HepG2 (cell line): ENCODE data around the gene TKFC. TPM values are rescaled to one million over a fixed set of nuclear protein-coding genes. Genes with fewer than 3 reads are reported as not detected.

ENCODE experiments used
- ATF5 ChIP-seq: sonication (generic); formaldehyde crosslinking; IDR thresholded peaks from 2 replicates; pipeline ENCODE4 v1.4.0; 2020; ENCODE audit warnings: mild to moderate bottlenecking, low read depth, missing genetic modification reagents
- BATF2 ChIP-seq: sonication (generic); formaldehyde crosslinking; IDR thresholded peaks from 2 replicates; pipeline ENCODE4 v1.8.0; 2022; ENCODE audit warnings: mild to moderate bottlenecking, missing genetic modification reagents, moderate library complexity
- HOXA3 ChIP-seq: sonication (generic); formaldehyde crosslinking; IDR thresholded peaks from 2 replicates; pipeline ENCODE4 v1.5.0; 2020; ENCODE audit warnings: missing genetic modification reagents
- MXD4 ChIP-seq: IDR thresholded peaks from 2 replicates; pipeline ENCODE4 v1.6.1; 2016; ENCODE audit warnings: mild to moderate bottlenecking, missing biosample characterization, missing genetic modification reagents
- NR2F2 ChIP-seq: IDR thresholded peaks from 2 replicates; pipeline ENCODE4 v1.6.1; 2012; ENCODE audit warnings: low read depth, inconsistent platforms, borderline replicate concordance
- POLR2AphosphoS5 ChIP-seq: IDR thresholded peaks from 2 replicates; pipeline ENCODE4 v1.6.1; 2012; ENCODE audit warnings: low read depth, low read length
- SIX4 ChIP-seq: sonication (generic); formaldehyde crosslinking; IDR thresholded peaks from 2 replicates; pipeline ENCODE4 v1.4.0; 2020; ENCODE audit warnings: missing genetic modification reagents
- THAP9 ChIP-seq: sonication (generic); formaldehyde crosslinking; IDR thresholded peaks from 2 replicates; pipeline ENCODE4; 2020; ENCODE audit warnings: missing genetic modification reagents, mild to moderate bottlenecking, borderline replicate concordance
- ZBTB2 ChIP-seq: sonication (generic); formaldehyde crosslinking; IDR thresholded peaks from 2 replicates; pipeline ENCODE4 v1.8.0; 2022; ENCODE audit warnings: low read depth, missing genetic modification reagents
- ZBTB7B ChIP-seq: sonication (generic); formaldehyde crosslinking; IDR thresholded peaks from 2 replicates; pipeline ENCODE4 v1.4.0; 2020; ENCODE audit warnings: missing genetic modification reagents
- ZFAT ChIP-seq: sonication (generic); formaldehyde crosslinking; conservative IDR thresholded peaks from 2 replicates; pipeline ENCODE4 v1.8.1; 2023; ENCODE audit warnings: missing genetic modification reagents, inconsistent platforms
- ZGPAT ChIP-seq: IDR thresholded peaks from 2 replicates; pipeline ENCODE4 v1.6.1; 2016; ENCODE audit warnings: mild to moderate bottlenecking
- ZNF276 ChIP-seq: sonication (generic); formaldehyde crosslinking; IDR thresholded peaks from 2 replicates; pipeline ENCODE4 v1.4.0; 2020; ENCODE audit warnings: mild to moderate bottlenecking, low read depth, missing genetic modification reagents
- ZNF296 ChIP-seq: sonication (generic); formaldehyde crosslinking; conservative IDR thresholded peaks from 2 replicates; pipeline ENCODE4 v1.5.0; 2020; ENCODE audit warnings: mild to moderate bottlenecking, missing genetic modification reagents
- ZNF556 ChIP-seq: sonication (generic); formaldehyde crosslinking; IDR thresholded peaks from 2 replicates; pipeline ENCODE4 v1.4.0; 2020; ENCODE audit warnings: mild to moderate bottlenecking, missing genetic modification reagents, borderline replicate concordance
- ZNF652 ChIP-seq: IDR thresholded peaks from 2 replicates; pipeline ENCODE4 v1.6.1; 2016; ENCODE audit warnings: low read depth, borderline replicate concordance
- ZNF772 ChIP-seq: sonication (generic); formaldehyde crosslinking; IDR thresholded peaks from 2 replicates; pipeline ENCODE4 v1.5.0; 2020; ENCODE audit warnings: mild to moderate bottlenecking, missing genetic modification reagents
- ZNF790 ChIP-seq: sonication (generic); formaldehyde crosslinking; IDR thresholded peaks from 2 replicates; pipeline ENCODE4 v1.8.0; 2022; ENCODE audit warnings: missing genetic modification reagents, mild to moderate bottlenecking, borderline replicate concordance
- ZNF816 ChIP-seq: sonication (generic); formaldehyde crosslinking; IDR thresholded peaks from 2 replicates; pipeline ENCODE4 v1.8.0; 2022; ENCODE audit warnings: missing genetic modification reagents, mild to moderate bottlenecking, borderline replicate concordance
- polyA plus RNA-seq, 8 experiments: library from polyadenylated mRNA; depleted of rRNA in 3 of 8; stranded (reverse) in 7 of 8; unstranded in 1 of 8; fragments of >200 nt; fragmentation: Illumina TruSeq in 4 of 8; extraction: Trizol in 4 of 8; gene quantifications; 2 replicates each; pipeline versions ENCODE4 v1.2.1 to v1.2.3, GENCODE V29; 2011 to 2016; ENCODE audit warnings: low read depth in 4 of 8, missing spikeins in 1 of 8, mixed read lengths in 1 of 8; ENCODE audit not compliant: insufficient read depth in 1 of 8
- total RNA-seq, 5 experiments: library from RNA; depleted of rRNA; stranded (reverse); fragments of >200 nt; fragmentation: Illumina TruSeq; extraction: Trizol; gene quantifications; 2 replicates each; pipeline ENCODE4 v1.2.3, GENCODE V29; 2016; ENCODE audit warnings: low read depth in 1 of 5

Gene TKFC
- total and polyA plus RNA-seq, 2 of the 13 experiments (the other 11 are each of a cell fraction or from before 2014, with no cell fraction given), result 147 to 197 TPM

GRCh38 chr11:61334434-61335354 lies 1.7 kb downstream of the TKFC start (continued):
- TF ChIP-seq ZGPAT (CRISPR knock-in tag) (peak; percentile 62), BATF2 (CRISPR knock-in tag) (no peak), ZNF276 (CRISPR knock-in tag) (no peak), NR2F2 (no peak; the same call in 1 of the 2 replicates), SIX4 (CRISPR knock-in tag) (no peak), ZNF816 (CRISPR knock-in tag) (no peak), ZNF652 (CRISPR knock-in tag) (no peak; the same call in 1 of the 2 replicates), ZBTB2 (0 out of 2 replicates have a peak, but pooled peaks have one; percentile 31), THAP9 (CRISPR knock-in tag) (0 out of 2 replicates have a peak, but pooled peaks have one; percentile 6), ZNF556 (CRISPR knock-in tag) (peak; percentile 80; the same call in 1 of the 2 replicates), HOXA3 (peak; percentile 52; the same call in 1 of the 2 replicates), ZFAT (CRISPR knock-in tag) (no peak), MXD4 (CRISPR knock-in tag) (peak; percentile 51; the same call in 1 of the 2 replicates), ATF5 (CRISPR knock-in tag) (no peak), ZNF772 (CRISPR knock-in tag) (no peak), ZNF296 (CRISPR knock-in tag) (no peak), ZNF790 (CRISPR knock-in tag) (no peak), ZBTB7B (0 out of 2 replicates have a peak, but pooled peaks have one; percentile 21), POLR2AphosphoS5 (peak; percentile 94)
